GM21737 (cell line): Measurements from ENCODE around the gene RAD51.
"Not testable (repeated sequence)": the region's sequence is repeated elsewhere in the genome, so short reads cannot be mapped to it uniquely, and the experiment has no call there.

Experiments used
- ATAC-seq: cut with Tn5 transposase; IDR thresholded peaks from one replicate; pipeline ENCODE4 v1.9.1; 2021; ENCODE audit warnings: mild to moderate bottlenecking, moderate library complexity; ENCODE audit not compliant: unreplicated experiment

The RAD51 gene

GRCh38 chr15:40694688-40695468, at the start of gene RAD51:
Gene RAD51 (plus strand): TSS chr15:40695174. CDS start chr15:40698759, 3,585 bp downstream.
- ATAC-seq = peak; percentile 80

DNA sequence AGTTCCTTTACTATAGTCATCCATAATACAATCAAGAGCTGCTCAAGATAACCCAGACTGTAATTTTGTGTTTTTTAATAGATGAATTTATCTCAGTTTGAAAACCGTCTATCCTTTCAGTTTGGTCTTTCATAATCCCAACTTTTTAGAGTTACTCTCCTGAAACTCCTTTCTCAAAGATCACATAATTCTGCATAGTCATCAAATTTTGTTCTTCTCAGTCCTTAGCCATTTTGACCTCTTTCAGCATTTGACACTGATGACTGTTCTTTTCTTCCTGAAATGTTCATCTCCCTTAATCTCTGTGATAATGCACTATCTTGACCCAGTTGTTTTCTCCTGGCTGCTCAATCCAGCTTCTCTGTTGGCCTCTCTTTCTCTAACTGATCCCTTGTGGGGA, 47.5 kb upstream of the RAD51 start:
- ATAC-seq = no peak

GRCh38 chr15:40650479-40650878, 44.5 kb upstream of the RAD51 start:
- ATAC-seq = no peak

GRCh38 chr15:40660686-40661085, 34.3 kb upstream of the RAD51 start:
- no peak for ATAC-seq

DNA sequence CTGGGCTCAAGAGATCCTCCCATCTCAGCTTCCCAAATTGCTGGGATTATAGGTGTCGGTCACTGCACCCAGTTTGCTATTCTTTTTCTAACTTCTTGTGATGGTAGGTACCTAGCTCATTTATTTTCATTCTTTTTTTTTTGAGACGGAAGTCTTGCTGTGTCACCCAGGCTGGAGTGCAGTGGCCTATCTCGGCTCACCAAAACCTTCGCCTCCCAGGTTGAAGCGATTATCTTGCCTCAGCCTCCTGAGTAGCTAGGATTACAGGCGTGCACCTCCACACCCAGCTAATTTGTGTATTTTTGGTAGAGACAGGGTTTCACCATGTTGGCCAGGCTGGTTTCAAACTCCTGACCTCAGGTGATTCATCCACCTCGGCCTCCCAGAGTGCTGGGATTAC, 30.1 kb upstream of the RAD51 start:
- ATAC-seq = no peak

- not testable (repeated sequence) for ATAC-seq
Measured at GRCh38 chr15:40676290-40676689, 18.7 kb upstream of the RAD51 start.

DNA sequence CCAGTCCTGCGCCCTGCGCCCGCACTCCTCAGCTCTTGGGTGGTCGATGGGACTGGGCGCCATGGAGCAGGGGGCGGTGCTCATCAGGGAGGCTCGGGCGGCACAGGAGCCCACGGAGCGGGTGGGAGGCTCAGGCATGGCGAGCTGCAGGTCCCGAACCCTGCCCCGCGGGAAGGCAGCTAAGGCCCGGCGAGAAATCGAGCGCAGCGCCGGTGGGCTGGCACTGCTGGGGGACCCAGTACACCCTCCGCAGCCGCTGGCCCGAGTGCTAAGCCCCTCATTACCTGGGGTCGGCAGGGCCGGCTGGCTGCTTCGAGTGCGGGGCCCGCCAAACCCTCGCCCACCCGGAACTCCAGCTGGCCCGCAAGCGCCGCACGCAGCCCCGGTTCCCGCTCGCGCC, 18.1 kb upstream of the RAD51 start:
- not testable (repeated sequence) for ATAC-seq

DNA sequence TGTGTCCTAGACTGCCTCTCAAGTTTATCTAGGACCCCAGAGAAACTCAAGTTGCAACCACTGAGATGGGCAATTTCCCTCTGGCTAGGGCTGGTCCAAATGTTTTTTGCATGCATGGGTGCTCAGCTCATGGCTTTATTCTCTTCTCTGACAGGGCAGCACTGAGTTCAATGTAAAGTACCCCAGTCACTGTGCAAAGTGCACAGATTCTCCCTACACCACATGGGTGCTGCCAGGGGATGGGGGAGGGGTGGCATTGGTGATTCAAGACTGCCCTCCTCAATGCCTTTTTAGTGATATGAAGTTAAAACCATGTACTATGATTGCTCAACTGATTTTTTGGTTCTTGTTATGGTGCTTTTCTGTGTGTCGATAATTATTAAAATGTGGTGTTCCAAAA, 14.8 kb upstream of the RAD51 start:
- no peak for ATAC-seq

DNA sequence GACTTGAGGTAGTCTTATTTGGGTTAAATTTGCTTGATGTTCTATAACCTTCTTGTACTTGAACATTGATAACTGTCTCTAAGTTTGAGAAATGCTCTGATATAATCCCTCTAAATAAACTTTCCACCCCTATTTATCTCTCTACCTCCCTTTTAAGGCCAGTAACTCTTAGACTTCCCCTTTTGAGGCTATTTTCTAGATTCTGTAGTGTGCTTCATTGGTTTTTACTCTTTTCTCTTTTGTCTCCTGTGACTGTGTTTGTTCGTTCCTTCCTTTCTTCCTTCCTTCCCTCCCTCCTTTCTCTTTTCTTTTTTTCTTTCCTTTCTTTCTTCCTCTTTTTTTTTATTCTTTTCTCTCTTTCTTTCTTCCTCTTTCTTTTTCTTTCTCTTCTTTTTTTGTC, 14.0 kb upstream of the RAD51 start:
- not testable (repeated sequence) for ATAC-seq

GRCh38 chr15:40684381-40684780, 10.6 kb upstream of the RAD51 start:
- ATAC-seq = no peak

- no peak for ATAC-seq
Measured at GRCh38 chr15:40685376-40685775, 9.6 kb upstream of the RAD51 start.

DNA sequence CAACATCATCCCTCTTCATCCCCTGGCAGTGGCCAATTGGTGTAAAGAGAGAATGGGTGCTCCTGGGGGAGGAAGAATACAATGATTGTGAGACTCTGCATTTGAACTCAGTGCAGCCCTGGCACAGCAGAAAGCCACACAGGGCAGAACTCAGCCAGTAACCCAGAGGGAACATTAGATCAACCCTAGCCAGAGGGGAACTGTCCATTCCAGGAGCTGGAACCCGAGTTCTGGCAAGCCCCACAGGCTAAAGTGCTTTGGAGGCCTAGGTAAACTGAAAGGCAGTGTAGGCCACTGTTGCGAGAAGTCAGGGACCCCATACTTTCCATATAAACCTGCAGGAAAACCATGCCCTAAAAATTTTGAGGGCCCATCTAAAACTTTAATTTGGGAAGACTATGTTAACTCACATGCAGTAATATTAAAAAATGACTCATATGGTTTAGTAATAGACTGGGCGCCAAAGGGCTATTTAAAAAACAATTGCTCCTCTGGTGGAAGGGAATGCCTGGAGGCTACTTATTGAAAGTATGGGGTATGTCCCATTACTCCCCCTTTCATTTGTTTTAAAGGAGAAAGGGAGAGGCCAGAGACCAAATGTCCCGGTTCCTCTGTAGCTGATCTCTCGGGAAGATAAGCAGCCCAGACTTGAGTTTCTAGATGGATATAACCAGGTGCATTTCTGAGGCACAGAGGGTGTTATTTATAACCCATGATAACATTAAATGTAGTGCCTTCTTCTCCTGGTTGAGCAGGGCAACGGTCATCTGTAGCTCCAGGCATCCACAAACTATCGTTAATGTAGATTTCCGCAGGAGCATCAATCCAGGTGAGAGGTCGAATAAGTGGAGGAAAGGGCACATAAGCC, 5.8 kb upstream of the RAD51 start:
- ATAC-seq = no peak

- ATAC-seq = no peak
Measured at GRCh38 chr15:40691737-40692136, 3.2 kb upstream of the RAD51 start.

DNA sequence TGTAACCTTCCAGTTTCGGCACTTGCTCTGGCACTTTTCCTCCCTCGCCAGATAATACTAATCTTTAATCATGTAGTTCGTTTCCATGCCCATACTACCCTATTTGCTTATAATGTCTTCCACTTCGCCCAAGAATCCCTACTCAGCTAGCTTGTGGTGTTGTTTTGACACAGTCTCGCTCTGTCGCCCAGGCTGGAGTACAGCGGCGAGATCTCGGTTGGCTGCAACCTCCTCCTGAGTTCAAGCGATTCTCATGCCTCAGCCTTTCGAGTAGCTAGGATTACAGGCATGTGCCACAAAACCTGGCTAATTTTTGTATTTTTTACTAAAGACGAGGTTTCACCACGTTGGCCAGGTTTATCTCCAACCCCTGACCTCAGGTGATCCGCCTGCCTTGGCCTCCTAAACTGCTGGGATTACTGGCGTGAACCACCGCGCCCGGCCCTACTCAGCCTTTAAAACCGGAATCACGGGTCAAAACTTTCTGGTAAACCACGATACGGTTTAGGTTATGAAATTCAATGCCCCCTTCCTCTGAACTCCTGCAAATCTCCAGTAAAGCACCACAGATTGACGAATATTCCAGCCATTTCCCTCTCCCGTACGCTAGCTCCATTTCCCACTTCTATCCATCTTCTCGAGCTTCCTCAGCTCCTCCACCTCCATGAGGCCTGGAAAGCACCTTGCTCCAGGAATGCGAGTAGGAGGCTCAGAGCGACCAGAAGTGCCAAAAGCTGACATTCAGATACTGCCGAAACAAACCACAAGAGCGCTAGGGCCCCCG, 878 bp upstream of the RAD51 start:
- ATAC-seq = peak; percentile 3

DNA sequence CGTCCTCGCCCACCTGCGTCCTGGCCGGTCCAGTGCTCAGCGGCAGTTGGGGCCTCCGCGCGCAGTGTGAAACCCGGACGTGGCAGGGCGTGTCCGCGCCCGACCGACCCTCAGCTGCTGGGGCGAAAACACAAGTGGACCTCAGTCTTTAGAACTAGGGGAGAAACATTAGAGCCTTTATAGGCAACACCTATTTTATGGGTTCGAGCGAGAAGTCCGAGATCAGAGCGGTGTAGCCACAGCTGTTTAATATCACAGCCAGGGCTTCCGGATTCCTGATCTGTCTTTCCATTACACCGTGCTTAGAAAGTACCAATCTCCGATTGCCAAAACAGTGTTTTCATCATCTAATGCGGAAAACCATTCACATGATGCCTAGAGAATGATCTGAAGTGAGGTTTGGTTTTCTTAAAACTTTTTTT, 506 bp downstream of the RAD51 start:
- ATAC-seq = peak; percentile 37

GRCh38 chr15:40696228-40696627, 1.3 kb downstream of the RAD51 start:
- no peak for ATAC-seq

GRCh38 chr15:40697916-40698315, 2.9 kb downstream of the RAD51 start:
- no peak for ATAC-seq

- ATAC-seq = no peak
Measured at GRCh38 chr15:40702077-40702476, 7.1 kb downstream of the RAD51 start.

DNA sequence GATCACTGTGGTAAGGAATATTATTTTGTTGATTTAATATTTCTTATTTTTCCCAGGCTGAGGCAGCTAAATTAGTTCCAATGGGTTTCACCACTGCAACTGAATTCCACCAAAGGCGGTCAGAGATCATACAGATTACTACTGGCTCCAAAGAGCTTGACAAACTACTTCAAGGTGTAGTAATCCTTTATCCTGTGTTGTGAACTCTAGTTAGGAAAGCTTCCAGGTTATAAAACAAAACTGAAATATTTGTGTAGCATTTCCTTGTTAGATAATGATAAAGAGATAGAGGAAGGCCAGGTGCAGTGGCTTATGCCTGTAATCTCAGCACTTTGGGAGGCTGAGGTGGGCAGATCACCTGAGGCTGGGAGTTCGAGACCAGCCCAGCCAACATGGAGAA, 11.1 kb downstream of the RAD51 start:
- ATAC-seq = no peak

GRCh38 chr15:40714144-40714543, 19.2 kb downstream of the RAD51 start:
- no peak for ATAC-seq

DNA sequence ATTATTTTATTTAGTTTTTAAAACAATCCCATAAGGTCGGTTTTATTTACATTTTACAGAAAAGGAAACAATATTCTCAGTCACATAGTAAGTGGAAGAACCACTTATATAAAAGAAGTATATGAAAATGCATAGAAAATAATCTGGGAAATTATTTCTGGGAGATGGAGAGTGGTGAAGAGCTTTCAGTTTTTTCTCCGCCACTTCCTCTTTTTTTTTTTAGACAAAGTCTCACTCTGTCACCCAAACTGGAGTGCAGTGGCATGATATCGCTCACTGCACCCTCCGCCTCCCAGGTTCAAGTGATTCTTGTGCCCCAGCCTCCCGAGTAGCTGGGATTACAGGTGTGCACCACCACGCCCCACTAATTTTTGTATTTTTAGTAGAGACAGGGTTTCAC, 21.2 kb downstream of the RAD51 start:
- no peak for ATAC-seq
